ENCODE data around the gene OR51B5.

GRCh38 chr11:5380740-5381342, 37.5 kb upstream of the OR51B5 start:
- peak; percentile 80 to 83 (median 82) for TF ChIP-seq CTCF (optimal IDR thresholded peaks at IDR 0.05 in 1 of 3, IDR thresholded peaks at IDR 0.05 in 1 of 3, conservative IDR thresholded peaks at IDR 0.05 in 1 of 3; ENCODE audit: extremely low read depth in 1 of 3, insufficient read depth in 2 of 3, low read length in 3 of 3)
- TF ChIP-seq EZH2 (IDR thresholded peaks at IDR 0.05; ENCODE audit: low read length), result no peak
